ENCODE data around the gene PTPN6. TPM values are rescaled to one million over a fixed set of nuclear protein-coding genes. Genes with fewer than 3 reads are reported as not detected.

Gene PTPN6
- total RNA-seq, 2 donors from 2014 or later, result 35.7 to 68.0 TPM

DNA sequence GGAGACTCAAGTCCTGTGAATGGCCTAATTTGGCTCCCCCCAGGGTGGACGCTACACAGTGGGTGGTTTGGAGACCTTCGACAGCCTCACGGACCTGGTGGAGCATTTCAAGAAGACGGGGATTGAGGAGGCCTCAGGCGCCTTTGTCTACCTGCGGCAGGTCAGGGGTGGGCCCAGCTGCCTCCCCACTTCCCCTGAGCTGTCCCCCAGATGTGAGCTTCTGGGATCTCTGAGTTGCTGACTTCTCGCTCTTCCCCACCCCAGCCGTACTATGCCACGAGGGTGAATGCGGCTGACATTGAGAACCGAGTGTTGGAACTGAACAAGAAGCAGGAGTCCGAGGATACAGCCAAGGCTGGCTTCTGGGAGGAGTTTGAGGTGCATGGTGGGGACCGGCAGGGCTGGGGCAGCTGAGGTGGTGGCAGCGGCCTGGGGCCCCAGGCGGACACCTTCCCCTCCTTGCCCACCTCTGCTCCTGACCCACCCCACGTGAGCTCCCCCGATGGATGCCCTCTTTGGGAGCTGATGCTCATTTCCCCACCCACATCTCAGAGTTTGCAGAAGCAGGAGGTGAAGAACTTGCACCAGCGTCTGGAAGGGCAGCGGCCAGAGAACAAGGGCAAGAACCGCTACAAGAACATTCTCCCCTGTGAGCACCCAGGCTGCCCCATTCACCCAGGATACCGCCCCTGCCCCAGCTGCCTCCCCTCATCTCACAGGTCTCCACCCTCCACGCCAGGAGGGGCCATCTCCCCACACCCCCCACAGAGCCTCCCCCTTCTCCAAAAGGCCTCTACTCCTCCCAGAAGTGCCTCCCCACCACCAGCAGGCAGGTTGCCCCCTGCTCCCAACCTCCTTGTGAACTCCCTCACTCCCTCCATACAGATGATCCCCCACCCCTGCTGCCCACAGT, 4.2 kb downstream of the PTPN6 start:
- no peak overlapping the region for H3K4me3 Mint-ChIP-seq
- WGBS, 2 experiments (ENCODE audit: insufficient coverage in 1 of 2, insufficient read length in 1 of 2), result 93 to 97% methylated on average over 13 to 22 of the region's 22 CpGs
- peaks cover under 1% of the 10 kb centered on the region for H3K4me1 Mint-ChIP-seq
- peaks cover 24% of the 10 kb centered on the region for H3K36me3 Mint-ChIP-seq (ENCODE audit: low read depth)
- no peaks in the 10 kb centered on the region for H3K27me3 Mint-ChIP-seq (ENCODE audit: insufficient read depth)
- Histone ChIP-seq H3K9me3 (ENCODE audit: control insufficient read depth, low read length) (no peaks in the 10 kb centered on the region), H3K27ac (ENCODE audit: low read depth, low read length) (no peak overlapping the region), H3K36me3 (ENCODE audit: control insufficient read depth, insufficient read depth, low read length) (no peaks in the 10 kb centered on the region), H3K27me3 (ENCODE audit: control insufficient read depth, insufficient read depth, low read length, poor library complexity, severe bottlenecking) (no peaks in the 10 kb centered on the region), H3K4me1 (ENCODE audit: control insufficient read depth, insufficient read depth, low read length) (no peaks in the 10 kb centered on the region), H3K9ac (ENCODE audit: extremely low read depth, low read length, poor library complexity, severe bottlenecking) (no peak overlapping the region), H3K4me3 (ENCODE audit: low read length) (no peak overlapping the region)
- no peaks in the 10 kb centered on the region for H3K9me3 Mint-ChIP-seq
- H3K27ac Mint-ChIP-seq, result no peak overlapping the region
- TF ChIP-seq, protein P1, sequence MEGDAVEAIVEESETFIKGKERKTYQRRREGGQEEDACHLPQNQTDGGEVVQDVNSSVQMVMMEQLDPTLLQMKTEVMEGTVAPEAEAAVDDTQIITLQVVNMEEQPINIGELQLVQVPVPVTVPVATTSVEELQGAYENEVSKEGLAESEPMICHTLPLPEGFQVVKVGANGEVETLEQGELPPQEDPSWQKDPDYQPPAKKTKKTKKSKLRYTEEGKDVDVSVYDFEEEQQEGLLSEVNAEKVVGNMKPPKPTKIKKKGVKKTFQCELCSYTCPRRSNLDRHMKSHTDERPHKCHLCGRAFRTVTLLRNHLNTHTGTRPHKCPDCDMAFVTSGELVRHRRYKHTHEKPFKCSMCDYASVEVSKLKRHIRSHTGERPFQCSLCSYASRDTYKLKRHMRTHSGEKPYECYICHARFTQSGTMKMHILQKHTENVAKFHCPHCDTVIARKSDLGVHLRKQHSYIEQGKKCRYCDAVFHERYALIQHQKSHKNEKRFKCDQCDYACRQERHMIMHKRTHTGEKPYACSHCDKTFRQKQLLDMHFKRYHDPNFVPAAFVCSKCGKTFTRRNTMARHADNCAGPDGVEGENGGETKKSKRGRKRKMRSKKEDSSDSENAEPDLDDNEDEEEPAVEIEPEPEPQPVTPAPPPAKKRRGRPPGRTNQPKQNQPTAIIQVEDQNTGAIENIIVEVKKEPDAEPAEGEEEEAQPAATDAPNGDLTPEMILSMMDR (conservative IDR thresholded peaks at IDR 0.05), result no peak
- no peak for DNase-seq

DNA sequence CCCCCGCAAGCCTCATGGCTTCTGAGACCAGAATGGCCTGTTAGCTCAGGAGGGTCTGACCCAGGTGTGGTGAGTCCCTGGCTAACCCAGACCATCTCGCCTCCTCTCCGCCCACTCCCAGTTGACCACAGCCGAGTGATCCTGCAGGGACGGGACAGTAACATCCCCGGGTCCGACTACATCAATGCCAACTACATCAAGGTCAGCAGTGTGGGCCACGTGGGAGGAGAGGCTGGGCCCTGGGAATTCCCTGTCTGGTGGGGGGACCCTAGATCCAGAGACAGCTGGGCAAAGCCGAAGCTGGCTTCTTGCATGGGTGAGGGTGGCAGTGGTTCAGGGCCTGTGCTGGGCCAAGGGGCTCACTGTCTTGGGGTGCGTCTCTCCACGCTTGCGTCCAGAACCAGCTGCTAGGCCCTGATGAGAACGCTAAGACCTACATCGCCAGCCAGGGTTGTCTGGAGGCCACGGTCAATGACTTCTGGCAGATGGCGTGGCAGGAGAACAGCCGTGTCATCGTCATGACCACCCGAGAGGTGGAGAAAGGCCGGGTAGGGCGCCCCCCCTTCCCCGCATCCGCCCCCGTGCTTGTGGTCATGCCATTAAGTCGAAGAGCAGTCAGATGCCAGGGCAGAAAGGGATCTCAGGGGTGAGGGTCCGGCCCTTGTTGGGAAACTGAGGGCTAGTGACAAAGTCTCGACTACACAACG, 5.0 kb downstream of the PTPN6 start:
- Histone ChIP-seq H3K9ac (ENCODE audit: extremely low read depth, low read length, poor library complexity, severe bottlenecking) (no peak overlapping the region), H3K4me1 (ENCODE audit: control insufficient read depth, insufficient read depth, low read length) (no peaks in the 10 kb centered on the region), H3K27ac (ENCODE audit: low read depth, low read length) (no peak overlapping the region), H3K4me3 (ENCODE audit: low read length) (no peak overlapping the region), H3K36me3 (ENCODE audit: control insufficient read depth, insufficient read depth, low read length) (no peaks in the 10 kb centered on the region), H3K27me3 (ENCODE audit: control insufficient read depth, insufficient read depth, low read length, poor library complexity, severe bottlenecking) (no peaks in the 10 kb centered on the region), H3K9me3 (ENCODE audit: control insufficient read depth, low read length) (no peaks in the 10 kb centered on the region)
- no peaks in the 10 kb centered on the region for H3K9me3 Mint-ChIP-seq
- DNase-seq, result no peak
- TF ChIP-seq, protein P1 (conservative IDR thresholded peaks at IDR 0.05), result no peak
- peaks cover 27% of the 10 kb centered on the region for H3K36me3 Mint-ChIP-seq (ENCODE audit: low read depth)
- no peak overlapping the region for H3K4me3 Mint-ChIP-seq
- H3K27me3 Mint-ChIP-seq (ENCODE audit: insufficient read depth), result no peaks in the 10 kb centered on the region
- WGBS, 2 experiments (ENCODE audit: insufficient coverage in 1 of 2, insufficient read length in 1 of 2), result 85 to 90% methylated on average over 20 to 28 of the region's 28 CpGs
- H3K4me1 Mint-ChIP-seq, result peaks cover 7% of the 10 kb centered on the region
- no peak overlapping the region for H3K27ac Mint-ChIP-seq

DNA sequence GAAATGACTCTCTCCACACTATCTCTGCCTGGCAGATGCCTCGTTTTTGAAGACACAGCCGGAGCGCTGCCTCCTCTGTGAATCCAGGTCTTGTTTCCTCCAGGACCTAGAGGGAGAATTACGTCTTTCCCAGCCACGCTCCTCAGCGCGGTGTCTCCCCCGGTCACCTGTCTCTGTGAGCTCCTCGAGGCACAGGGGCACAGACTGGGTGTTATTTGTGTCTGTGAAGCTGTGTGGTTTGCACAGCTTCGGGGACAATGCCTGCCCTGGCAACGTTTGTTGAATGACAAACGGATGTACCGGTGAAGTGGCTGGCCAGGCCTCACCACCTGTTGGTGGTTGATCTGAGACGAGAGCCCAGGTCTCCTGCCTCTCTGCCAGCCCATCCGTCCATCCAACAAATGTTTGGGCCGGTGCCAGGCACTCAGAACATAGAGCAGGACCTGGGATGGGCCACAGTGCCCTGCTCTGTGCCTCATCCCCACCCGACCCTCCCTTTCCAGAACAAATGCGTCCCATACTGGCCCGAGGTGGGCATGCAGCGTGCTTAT, 6.1 kb downstream of the PTPN6 start:
- H3K4me1 Mint-ChIP-seq, result peaks cover 18% of the 10 kb centered on the region
- 93% methylated on average over 9 to 20 of the region's 20 CpGs for WGBS, 2 experiments (ENCODE audit: insufficient coverage in 1 of 2, insufficient read length in 1 of 2)
- TF ChIP-seq, protein P1 (conservative IDR thresholded peaks at IDR 0.05), result no peak
- DNase-seq, result no peak
- Histone ChIP-seq H3K9ac (ENCODE audit: extremely low read depth, low read length, poor library complexity, severe bottlenecking) (no peak overlapping the region), H3K4me3 (ENCODE audit: low read length) (no peak overlapping the region), H3K27ac (ENCODE audit: low read depth, low read length) (no peak overlapping the region), H3K27me3 (ENCODE audit: control insufficient read depth, insufficient read depth, low read length, poor library complexity, severe bottlenecking) (no peaks in the 10 kb centered on the region), H3K36me3 (ENCODE audit: control insufficient read depth, insufficient read depth, low read length) (no peaks in the 10 kb centered on the region), H3K4me1 (ENCODE audit: control insufficient read depth, insufficient read depth, low read length) (peaks cover under 1% of the 10 kb centered on the region), H3K9me3 (ENCODE audit: control insufficient read depth, low read length) (no peaks in the 10 kb centered on the region)
- H3K27me3 Mint-ChIP-seq (ENCODE audit: insufficient read depth), result no peaks in the 10 kb centered on the region
- H3K9me3 Mint-ChIP-seq, result no peaks in the 10 kb centered on the region
- H3K4me3 Mint-ChIP-seq, result no peak overlapping the region
- peak overlapping the region; percentile 5 for H3K27ac Mint-ChIP-seq
- H3K36me3 Mint-ChIP-seq (ENCODE audit: low read depth), result peaks cover 26% of the 10 kb centered on the region

Data from endodermal cell (in vitro differentiated cells).